Lower lobe of right lung (tissue), 2 donors: ENCODE measurements around the gene GARIN5A. TPM values are rescaled to one million over a fixed set of nuclear protein-coding genes. Genes with fewer than 3 reads are reported as not detected.

ENCODE experiments used
- ATAC-seq, 2 donors: fragments of 200-7000 bp; cut with Tn5 transposase; one replicate each; pipeline ENCODE4 v1.9.1; 2020 to 2022; ENCODE audit warnings: mild to moderate bottlenecking in 2 of 2, moderate library complexity in 2 of 2
- DNase-seq: peaks from one replicate; pipeline ENCODE4 v3.0.0-alpha.2; 2020
- H3K27ac ChIP-seq: fragments of 200-600 bp; one replicate; pipeline ENCODE4 v1.8.0; 2022
- H3K27me3 ChIP-seq: fragments of 200-600 bp; one replicate; pipeline ENCODE4 v1.8.0; 2022; ENCODE audit warnings: low read depth
- H3K36me3 ChIP-seq: fragments of 200-600 bp; one replicate; pipeline ENCODE4 v1.8.0; 2022; ENCODE audit warnings: mild to moderate bottlenecking
- H3K4me1 ChIP-seq: fragments of 200-600 bp; one replicate; pipeline ENCODE4 v1.8.0; 2022
- H3K4me3 ChIP-seq: fragments of 200-600 bp; one replicate; pipeline ENCODE4 v1.8.0; 2022; ENCODE audit warnings: mild to moderate bottlenecking
- H3K9me3 ChIP-seq: fragments of 200-600 bp; one replicate; pipeline ENCODE4 v1.8.0; 2022
- intact Hi-C: fragments of 100-400 bp; cut with DNase I; formaldehyde crosslinking; loops from one replicate; pipeline ENCODE4 v1.11.0; 2022
- total RNA-seq: library from RNA; stranded (reverse); fragmentation: NEBNext Ultra II Directional; extraction: Animal tissue kit (Norgen Biotek cat#: 25700); gene quantifications from one replicate; pipeline ENCODE4 v1.2.1, GENCODE V29; 2021
- TF ChIP-seq, protein P1 (sequence below): fragments of 200-600 bp; IDR thresholded peaks from one replicate; pipeline ENCODE4 v1.8.0; 2022; ENCODE audit warnings: antibody characterized with exemption, mild to moderate bottlenecking
- donor health status: DM: no; HTN: yes; CAD: no; lungs with severe emphysema.

The GARIN5A gene
- total RNA-seq, 1 donor from 2014 or later: 2.2 TPM

DNA sequence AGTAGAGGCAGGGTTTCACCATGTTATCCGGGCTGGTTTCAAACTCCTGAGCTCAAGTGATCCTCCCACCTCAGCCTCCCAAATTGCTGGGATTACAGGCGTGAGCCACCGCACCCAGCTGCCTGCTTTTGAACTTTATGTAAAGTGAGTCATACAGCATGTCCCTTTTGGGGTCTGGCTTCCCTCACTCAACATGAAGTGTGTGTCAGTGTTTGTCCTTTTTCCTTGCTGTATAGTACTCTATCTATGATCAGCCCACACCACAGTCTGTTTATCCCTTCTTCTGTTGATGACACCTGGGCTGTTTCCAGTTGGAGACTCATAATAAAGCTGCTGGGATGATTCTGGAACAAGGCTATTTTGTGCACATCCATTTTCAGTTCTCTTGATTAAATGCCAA, 55.8 kb downstream of the GARIN5A start:
- Histone ChIP-seq H3K36me3 (no peaks in the 10 kb centered on the region), H3K9me3 (no peaks in the 10 kb centered on the region), H3K27me3 (peaks cover 52% of the 10 kb centered on the region), H3K4me3 (no peak overlapping the region), H3K27ac (no peak overlapping the region), H3K4me1 (no peaks in the 10 kb centered on the region)
- intact Hi-C loops: no loop called here
- ATAC-seq (no peak), DNase-seq (no peak)
- TF ChIP-seq, protein P1, sequence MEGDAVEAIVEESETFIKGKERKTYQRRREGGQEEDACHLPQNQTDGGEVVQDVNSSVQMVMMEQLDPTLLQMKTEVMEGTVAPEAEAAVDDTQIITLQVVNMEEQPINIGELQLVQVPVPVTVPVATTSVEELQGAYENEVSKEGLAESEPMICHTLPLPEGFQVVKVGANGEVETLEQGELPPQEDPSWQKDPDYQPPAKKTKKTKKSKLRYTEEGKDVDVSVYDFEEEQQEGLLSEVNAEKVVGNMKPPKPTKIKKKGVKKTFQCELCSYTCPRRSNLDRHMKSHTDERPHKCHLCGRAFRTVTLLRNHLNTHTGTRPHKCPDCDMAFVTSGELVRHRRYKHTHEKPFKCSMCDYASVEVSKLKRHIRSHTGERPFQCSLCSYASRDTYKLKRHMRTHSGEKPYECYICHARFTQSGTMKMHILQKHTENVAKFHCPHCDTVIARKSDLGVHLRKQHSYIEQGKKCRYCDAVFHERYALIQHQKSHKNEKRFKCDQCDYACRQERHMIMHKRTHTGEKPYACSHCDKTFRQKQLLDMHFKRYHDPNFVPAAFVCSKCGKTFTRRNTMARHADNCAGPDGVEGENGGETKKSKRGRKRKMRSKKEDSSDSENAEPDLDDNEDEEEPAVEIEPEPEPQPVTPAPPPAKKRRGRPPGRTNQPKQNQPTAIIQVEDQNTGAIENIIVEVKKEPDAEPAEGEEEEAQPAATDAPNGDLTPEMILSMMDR: no peak

DNA sequence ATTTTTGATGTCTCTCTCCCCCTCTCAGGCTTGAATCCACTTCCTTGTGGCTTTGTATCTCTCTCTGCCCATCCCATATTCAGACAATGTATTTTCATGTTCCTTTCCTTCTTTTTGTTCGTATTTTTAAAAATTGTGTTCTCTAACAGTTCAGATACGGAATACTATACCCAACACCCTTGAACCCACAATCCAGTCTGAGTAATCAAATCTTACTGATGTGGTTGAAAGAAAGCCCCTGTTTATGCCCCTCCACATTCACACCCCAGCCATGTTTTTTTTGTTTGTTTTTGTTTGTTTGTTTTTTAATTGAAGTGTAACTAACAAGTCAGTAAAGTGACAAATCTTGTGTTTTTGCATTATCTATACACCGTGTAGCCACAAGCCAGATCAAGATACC, 56.5 kb downstream of the GARIN5A start:
- Histone ChIP-seq H3K36me3 (no peaks in the 10 kb centered on the region), H3K4me3 (no peak overlapping the region), H3K27me3 (peaks cover 52% of the 10 kb centered on the region), H3K9me3 (no peaks in the 10 kb centered on the region), H3K27ac (no peak overlapping the region), H3K4me1 (no peaks in the 10 kb centered on the region)
- TF ChIP-seq, protein P1: no peak
- DNase-seq (no peak), ATAC-seq (no peak)
- intact Hi-C loops: no loop called here

DNA sequence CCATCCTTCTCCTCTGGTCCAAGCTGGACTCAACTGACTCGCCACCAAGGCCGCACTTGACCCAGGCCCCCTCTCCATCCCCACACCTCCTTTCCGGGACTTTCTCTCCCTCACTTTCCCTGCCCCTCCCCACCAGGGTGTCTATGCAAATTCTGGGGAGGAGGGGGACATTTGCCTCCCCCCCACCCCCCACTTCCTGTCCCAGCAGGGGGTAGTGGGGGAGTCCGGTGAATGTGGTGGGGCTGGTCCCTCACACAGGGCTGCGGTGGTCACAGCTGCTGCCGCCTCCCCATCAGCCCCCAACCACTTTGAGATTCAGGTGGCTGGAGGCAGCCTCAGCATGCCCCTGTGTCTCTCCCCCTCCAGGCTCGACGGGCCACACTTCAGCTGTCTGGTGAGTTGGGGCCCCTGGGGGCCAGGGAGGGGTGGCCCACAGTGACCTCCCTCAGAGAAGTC, 57.0 kb downstream of the GARIN5A start:
- Histone ChIP-seq H3K27me3 (peaks cover 52% of the 10 kb centered on the region), H3K4me3 (no peak overlapping the region), H3K27ac (no peak overlapping the region), H3K4me1 (no peaks in the 10 kb centered on the region), H3K36me3 (no peaks in the 10 kb centered on the region), H3K9me3 (no peaks in the 10 kb centered on the region)
- intact Hi-C loops: no loop called here
- TF ChIP-seq, protein P1: no peak
- DNase-seq (no peak), ATAC-seq (no peak)

DNA sequence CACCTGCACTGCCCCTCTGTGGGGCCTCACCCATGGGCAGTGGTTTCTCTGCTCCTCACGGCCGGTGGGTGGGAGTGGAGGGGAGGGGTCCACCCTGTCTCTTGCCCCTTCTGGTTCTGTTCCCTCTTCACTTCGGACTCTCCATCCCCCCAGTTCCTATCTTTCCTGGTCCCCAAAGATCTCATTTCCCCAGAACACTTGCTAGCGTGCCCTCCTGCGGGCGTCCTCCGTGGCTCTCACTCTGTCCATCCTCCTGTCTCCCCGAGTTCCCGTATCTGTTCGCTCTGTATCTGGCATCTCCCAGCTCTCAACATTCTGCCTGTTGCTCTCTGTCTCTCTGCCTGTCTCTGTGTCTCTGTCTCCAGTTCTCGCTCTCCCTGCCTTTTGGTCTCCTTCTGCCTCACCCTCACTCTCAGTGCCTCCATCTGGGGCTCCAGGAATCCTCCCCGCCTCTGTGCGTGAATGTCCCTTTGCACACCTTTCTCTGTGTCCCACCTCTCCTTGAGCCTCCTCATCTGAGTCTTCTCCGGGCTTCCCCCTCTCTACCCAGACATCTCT, 57.5 kb downstream of the GARIN5A start:
- DNase-seq (no peak), ATAC-seq (no peak)
- H3K9me3 ChIP-seq: no peaks in the 10 kb centered on the region
- H3K4me3 ChIP-seq: no peak overlapping the region
- TF ChIP-seq, protein P1: no peak
- H3K36me3 ChIP-seq: no peaks in the 10 kb centered on the region
- no peak overlapping the region for H3K27ac ChIP-seq
- intact Hi-C loops: no loop called here
- peaks cover 52% of the 10 kb centered on the region for H3K27me3 ChIP-seq
- no peaks in the 10 kb centered on the region for H3K4me1 ChIP-seq

DNA sequence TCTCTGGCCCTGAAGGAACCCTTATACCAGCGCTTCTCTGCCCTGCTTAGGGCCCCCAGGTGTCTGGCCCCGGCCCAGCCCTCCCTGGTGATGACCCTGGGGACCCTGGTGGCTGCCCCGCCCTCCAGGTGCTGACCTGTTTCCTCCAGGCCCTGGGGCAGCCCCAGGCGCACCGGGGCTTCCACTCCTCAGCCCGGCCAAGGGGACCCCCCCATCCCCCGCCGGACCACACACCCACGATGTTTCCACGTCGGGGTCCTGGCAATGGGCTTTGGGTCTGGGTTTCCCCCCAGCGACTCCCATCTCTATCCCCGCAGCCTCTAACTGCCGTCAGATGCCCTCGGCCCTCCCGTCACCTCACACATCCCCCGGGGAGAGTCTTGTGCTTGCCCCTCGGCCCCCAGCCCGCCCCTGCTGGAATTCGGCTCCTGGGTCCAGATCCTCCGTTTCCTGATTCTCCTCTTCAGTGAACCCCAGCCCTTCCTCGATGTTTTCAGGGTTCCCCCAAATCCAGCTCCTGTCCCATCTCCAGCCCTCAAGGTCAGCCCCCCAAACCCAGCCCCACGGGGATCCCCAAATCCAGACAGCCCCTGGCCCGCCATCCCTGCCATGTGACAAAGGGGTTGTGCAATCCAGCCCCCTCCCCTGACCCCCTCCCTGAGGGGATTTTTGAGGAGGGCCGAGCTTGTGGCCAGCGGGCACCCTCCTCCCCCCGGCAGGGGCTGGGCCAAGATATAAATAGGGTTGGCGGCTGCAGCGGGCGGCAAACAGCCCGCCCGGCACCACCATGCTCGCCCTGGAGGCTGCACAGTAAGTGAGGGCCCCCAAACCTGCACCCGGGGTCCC, 58.2 kb downstream of the GARIN5A start, which contains the start of gene SPIB:
SPIB (plus strand) TSS at position 763 of the 846 bp plus-strand sequence; CDS start at position 788, 25 bp downstream.
- Histone ChIP-seq H3K9me3 (no peaks in the 10 kb centered on the region), H3K4me1 (no peaks in the 10 kb centered on the region), H3K4me3 (no peak within 1 kb of the TSS), H3K27me3 (peaks cover 52% of the 10 kb centered on the region), H3K27ac (no peak within 1 kb of the TSS), H3K36me3 (no peaks in the 10 kb centered on the region)
- DNase-seq (no peak), ATAC-seq (no peak)
- TF ChIP-seq, protein P1: no peak
- intact Hi-C loops: no loop called here
